ENCODE results near the gene BICDL1.

DNA sequence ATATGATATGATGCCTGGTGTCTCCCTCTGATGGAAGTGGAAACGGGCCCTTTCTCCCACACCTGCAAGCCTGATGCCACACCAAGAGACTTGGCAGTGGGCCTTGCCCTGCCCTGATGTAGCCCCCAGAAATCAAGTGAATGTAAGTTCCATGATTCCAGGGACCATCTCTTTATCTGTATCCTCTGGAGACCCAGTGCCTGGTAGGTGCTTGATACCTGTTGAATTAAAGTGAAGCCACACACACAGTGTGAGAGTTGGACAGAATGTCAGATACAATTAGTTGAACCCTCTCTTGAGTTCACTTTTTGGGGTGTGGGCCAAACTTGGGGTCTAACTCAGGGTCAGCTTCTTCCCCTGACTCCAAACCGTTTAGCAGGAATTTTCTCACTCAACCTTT is 132.3 kb downstream of the BICDL1 start:
- TF ChIP-seq POLR2AphosphoS5 (IDR thresholded peaks at IDR 0.05; ENCODE audit: low read depth) (no peak), SPI1 (IDR thresholded peaks at IDR 0.05; ENCODE audit: borderline replicate concordance, low read depth) (no peak), GABPA (IDR thresholded peaks at IDR 0.05; ENCODE audit: low read depth) (no peak)
- TF ChIP-seq, protein P1, sequence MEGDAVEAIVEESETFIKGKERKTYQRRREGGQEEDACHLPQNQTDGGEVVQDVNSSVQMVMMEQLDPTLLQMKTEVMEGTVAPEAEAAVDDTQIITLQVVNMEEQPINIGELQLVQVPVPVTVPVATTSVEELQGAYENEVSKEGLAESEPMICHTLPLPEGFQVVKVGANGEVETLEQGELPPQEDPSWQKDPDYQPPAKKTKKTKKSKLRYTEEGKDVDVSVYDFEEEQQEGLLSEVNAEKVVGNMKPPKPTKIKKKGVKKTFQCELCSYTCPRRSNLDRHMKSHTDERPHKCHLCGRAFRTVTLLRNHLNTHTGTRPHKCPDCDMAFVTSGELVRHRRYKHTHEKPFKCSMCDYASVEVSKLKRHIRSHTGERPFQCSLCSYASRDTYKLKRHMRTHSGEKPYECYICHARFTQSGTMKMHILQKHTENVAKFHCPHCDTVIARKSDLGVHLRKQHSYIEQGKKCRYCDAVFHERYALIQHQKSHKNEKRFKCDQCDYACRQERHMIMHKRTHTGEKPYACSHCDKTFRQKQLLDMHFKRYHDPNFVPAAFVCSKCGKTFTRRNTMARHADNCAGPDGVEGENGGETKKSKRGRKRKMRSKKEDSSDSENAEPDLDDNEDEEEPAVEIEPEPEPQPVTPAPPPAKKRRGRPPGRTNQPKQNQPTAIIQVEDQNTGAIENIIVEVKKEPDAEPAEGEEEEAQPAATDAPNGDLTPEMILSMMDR (IDR thresholded peaks at IDR 0.05; ENCODE audit: insufficient read depth, low read length) = no peak
- TF ChIP-seq, protein P2, sequence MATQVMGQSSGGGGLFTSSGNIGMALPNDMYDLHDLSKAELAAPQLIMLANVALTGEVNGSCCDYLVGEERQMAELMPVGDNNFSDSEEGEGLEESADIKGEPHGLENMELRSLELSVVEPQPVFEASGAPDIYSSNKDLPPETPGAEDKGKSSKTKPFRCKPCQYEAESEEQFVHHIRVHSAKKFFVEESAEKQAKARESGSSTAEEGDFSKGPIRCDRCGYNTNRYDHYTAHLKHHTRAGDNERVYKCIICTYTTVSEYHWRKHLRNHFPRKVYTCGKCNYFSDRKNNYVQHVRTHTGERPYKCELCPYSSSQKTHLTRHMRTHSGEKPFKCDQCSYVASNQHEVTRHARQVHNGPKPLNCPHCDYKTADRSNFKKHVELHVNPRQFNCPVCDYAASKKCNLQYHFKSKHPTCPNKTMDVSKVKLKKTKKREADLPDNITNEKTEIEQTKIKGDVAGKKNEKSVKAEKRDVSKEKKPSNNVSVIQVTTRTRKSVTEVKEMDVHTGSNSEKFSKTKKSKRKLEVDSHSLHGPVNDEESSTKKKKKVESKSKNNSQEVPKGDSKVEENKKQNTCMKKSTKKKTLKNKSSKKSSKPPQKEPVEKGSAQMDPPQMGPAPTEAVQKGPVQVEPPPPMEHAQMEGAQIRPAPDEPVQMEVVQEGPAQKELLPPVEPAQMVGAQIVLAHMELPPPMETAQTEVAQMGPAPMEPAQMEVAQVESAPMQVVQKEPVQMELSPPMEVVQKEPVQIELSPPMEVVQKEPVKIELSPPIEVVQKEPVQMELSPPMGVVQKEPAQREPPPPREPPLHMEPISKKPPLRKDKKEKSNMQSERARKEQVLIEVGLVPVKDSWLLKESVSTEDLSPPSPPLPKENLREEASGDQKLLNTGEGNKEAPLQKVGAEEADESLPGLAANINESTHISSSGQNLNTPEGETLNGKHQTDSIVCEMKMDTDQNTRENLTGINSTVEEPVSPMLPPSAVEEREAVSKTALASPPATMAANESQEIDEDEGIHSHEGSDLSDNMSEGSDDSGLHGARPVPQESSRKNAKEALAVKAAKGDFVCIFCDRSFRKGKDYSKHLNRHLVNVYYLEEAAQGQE (IDR thresholded peaks at IDR 0.05; ENCODE audit: insufficient replicate concordance, low read depth) = no peak
